ENCODE data around the gene CTSF. TPM values are rescaled to one million over a fixed set of nuclear protein-coding genes. Genes with fewer than 3 reads are reported as not detected.

The CTSF gene
- total and polyA plus RNA-seq, 2 donors from 2014 or later: 58.0 to 80.4 TPM

- no peak for TF ChIP-seq CTCF (IDR thresholded peaks at IDR 0.05; ENCODE audit: borderline replicate concordance, extremely low read depth, insufficient read depth)
- Histone ChIP-seq H3K36me3 (ENCODE audit: control insufficient read depth in 2 of 3, insufficient read depth in 3 of 3, low read length in 3 of 3) (no peaks in the 10 kb centered on the region), H3K9me3 (ENCODE audit: control insufficient read depth in 2 of 3, insufficient read depth in 1 of 3, low read length in 3 of 3) (no peaks in the 10 kb centered on the region), H3K27ac (ENCODE audit: low read depth in 2 of 2, low read length in 2 of 2) (no peak overlapping the region), H3K27me3 (ENCODE audit: control insufficient read depth, insufficient read depth, low read length) (no peaks in the 10 kb centered on the region), H3K4me1 (ENCODE audit: control insufficient read depth in 2 of 3, insufficient read depth in 2 of 3, low read depth in 1 of 3, low read length in 3 of 3) (peaks cover 0 to 10% (median 8%) of the 10 kb centered on the region in 3 donors), H3K9ac (ENCODE audit: low read length in 3 of 3) (no peak overlapping the region), H3K4me3 (ENCODE audit: low read length in 3 of 3) (no peak overlapping the region)
- DNase-seq: peak in 1 of 5 donors; percentile 2
- FAIRE-seq: no peak
- intact Hi-C loops (cut with DNase I): no loop called here
Observed at GRCh38 chr11:66570079-66570849, 1.9 kb upstream of the CTSF start.

- Histone ChIP-seq H3K36me3 (ENCODE audit: control insufficient read depth in 2 of 3, insufficient read depth in 3 of 3, low read length in 3 of 3) (no peaks in the 10 kb centered on the region), H3K4me1 (ENCODE audit: control insufficient read depth in 2 of 3, insufficient read depth in 2 of 3, low read depth in 1 of 3, low read length in 3 of 3) (peaks cover 0 to 10% (median 8%) of the 10 kb centered on the region in 3 donors), H3K27me3 (ENCODE audit: control insufficient read depth, insufficient read depth, low read length) (no peaks in the 10 kb centered on the region), H3K27ac (ENCODE audit: low read depth in 2 of 2, low read length in 2 of 2) (peak overlapping the region in 1 of 2 donors; percentile 17), H3K9me3 (ENCODE audit: control insufficient read depth in 2 of 3, insufficient read depth in 1 of 3, low read length in 3 of 3) (no peaks in the 10 kb centered on the region), H3K9ac (ENCODE audit: low read length in 3 of 3) (no peak overlapping the region), H3K4me3 (ENCODE audit: low read length in 3 of 3) (no peak overlapping the region)
- peak in 1 of 5 donors; percentile 17 for DNase-seq
- intact Hi-C loops (cut with DNase I): no loop called here
- no peak for FAIRE-seq
- TF ChIP-seq CTCF (IDR thresholded peaks at IDR 0.05; ENCODE audit: borderline replicate concordance, extremely low read depth, insufficient read depth): no peak
Observed at GRCh38 chr11:66569076-66569475, 670 bp upstream of the CTSF start.

- Histone ChIP-seq H3K27me3 (ENCODE audit: control insufficient read depth, insufficient read depth, low read length) (no peaks in the 10 kb centered on the region), H3K9me3 (ENCODE audit: control insufficient read depth in 2 of 3, insufficient read depth in 1 of 3, low read length in 3 of 3) (no peaks in the 10 kb centered on the region), H3K4me1 (ENCODE audit: control insufficient read depth in 2 of 3, insufficient read depth in 2 of 3, low read depth in 1 of 3, low read length in 3 of 3) (peaks cover 0 to 10% (median 8%) of the 10 kb centered on the region in 3 donors), H3K36me3 (ENCODE audit: control insufficient read depth in 2 of 3, insufficient read depth in 3 of 3, low read length in 3 of 3) (no peaks in the 10 kb centered on the region), H3K9ac (ENCODE audit: low read length in 3 of 3) (no peak overlapping the region), H3K4me3 (ENCODE audit: low read length in 3 of 3) (peak overlapping the region in 2 of 3 donors; percentile 19 to 40), H3K27ac (ENCODE audit: low read depth in 2 of 2, low read length in 2 of 2) (no peak overlapping the region)
- TF ChIP-seq CTCF (IDR thresholded peaks at IDR 0.05; ENCODE audit: borderline replicate concordance, extremely low read depth, insufficient read depth): no peak
- intact Hi-C loops (cut with DNase I): no loop called here
- DNase-seq: peak in 1 of 5 donors; percentile 65
- FAIRE-seq: no peak
Observed at GRCh38 chr11:66567787-66568123, 651 bp downstream of the CTSF start.
